GM23338 (cell line): Measurements from ENCODE around the gene AOAH. TPM values are rescaled to one million over a fixed set of nuclear protein-coding genes. Genes with fewer than 3 reads are reported as not detected.

Experiments
- ATAC-seq: fragments of 200-7000 bp; cut with Tn5 transposase; 3 replicates; pipeline ENCODE4 v1.9.1; 2020
- DNase-seq: peaks from one replicate; pipeline ENCODE4 v3.0.0-alpha.2; 2015; ENCODE audit warnings: low spot score
- H2AFZ ChIP-seq: fragments of 200-600 bp; sonication (generic); 2 replicates; pipeline ENCODE4 v1.8.0; 2016; ENCODE audit warnings: antibody characterized with exemption, mild to moderate bottlenecking, moderate library complexity
- H3F3A ChIP-seq: fragments of 200-600 bp; sonication (generic); replicated peaks from 2 replicates; pipeline ENCODE4 v1.8.0; 2017; ENCODE audit warnings: antibody characterized with exemption, mixed run types, low read depth
- H3K27ac ChIP-seq: fragments of 200-600 bp; sonication (generic); 2 replicates; pipeline ENCODE4 v1.6.1; 2016; ENCODE audit warnings: low read depth
- H3K27me3 ChIP-seq: fragments of 200-600 bp; sonication (generic); 2 replicates; pipeline ENCODE4 v1.8.0; 2016; ENCODE audit warnings: mild to moderate bottlenecking, mixed run types, moderate library complexity; ENCODE audit not compliant: insufficient read depth
- H3K36me3 ChIP-seq: fragments of 200-600 bp; sonication (generic); 2 replicates; pipeline ENCODE4 v1.8.0; 2016; ENCODE audit warnings: mild to moderate bottlenecking; ENCODE audit not compliant: insufficient read depth
- H3K4me1 ChIP-seq: fragments of 200-600 bp; sonication (generic); 2 replicates; pipeline ENCODE4 v1.8.0; 2016; ENCODE audit warnings: mild to moderate bottlenecking, moderate library complexity; ENCODE audit not compliant: insufficient read depth
- H3K4me2 ChIP-seq: fragments of 200-600 bp; sonication (generic); 2 replicates; pipeline ENCODE4 v1.7.1; 2017; ENCODE audit warnings: mixed run types
- H3K4me3 ChIP-seq: fragments of 200-600 bp; sonication (generic); 2 replicates; pipeline ENCODE4 v1.6.1; 2016; ENCODE audit warnings: mixed run types
- H3K79me2 ChIP-seq: fragments of 200-600 bp; sonication (generic); replicated peaks from 2 replicates; pipeline ENCODE4 v1.8.0; 2017; ENCODE audit warnings: mild to moderate bottlenecking; ENCODE audit not compliant: insufficient read depth
- H3K9me2 ChIP-seq: fragments of 200-600 bp; sonication (generic); 2 replicates; pipeline ENCODE4 v1.8.0; 2017; ENCODE audit not compliant: insufficient read depth
- H4K20me1 ChIP-seq: fragments of 200-600 bp; sonication (generic); replicated peaks from 2 replicates; pipeline ENCODE4 v1.8.0; 2017; ENCODE audit warnings: mild to moderate bottlenecking; ENCODE audit not compliant: insufficient read depth
- H3K27ac Mint-ChIP-seq: 2 replicates; pipeline ENCODE4 v1.8.0; 2020; ENCODE audit warnings: inconsistent platforms, mild to moderate bottlenecking, moderate library complexity, mixed read lengths
- H3K27me3 Mint-ChIP-seq: 3 replicates; pipeline ENCODE4 v1.8.0; 2022; ENCODE audit warnings: low read depth, mild to moderate bottlenecking, moderate library complexity, mixed read lengths, inconsistent platforms; ENCODE audit not compliant: insufficient read depth, poor library complexity
- H3K36me3 Mint-ChIP-seq: 3 replicates; pipeline ENCODE4 v1.8.0; 2021; ENCODE audit warnings: low read depth, mild to moderate bottlenecking, inconsistent platforms, moderate library complexity, mixed read lengths
- H3K4me1 Mint-ChIP-seq: 3 replicates; pipeline ENCODE4 v1.8.0; 2020; ENCODE audit warnings: mild to moderate bottlenecking, inconsistent platforms, mixed read lengths
- H3K4me3 Mint-ChIP-seq: 3 replicates; pipeline ENCODE4 v1.8.0; 2021; ENCODE audit warnings: moderate library complexity, mild to moderate bottlenecking, inconsistent platforms, mixed read lengths
- H3K9me3 Mint-ChIP-seq: 3 replicates; pipeline ENCODE4 v1.8.0; 2020; ENCODE audit warnings: moderate library complexity, mild to moderate bottlenecking, inconsistent platforms, mixed read lengths
- CREB1 ChIP-seq: fragments of 250-450 bp; sonication (Bioruptor Pico); IDR thresholded peaks from 2 replicates; pipeline ENCODE4 v1.5.0; 2020; ENCODE audit warnings: low read depth, mild to moderate bottlenecking, moderate library complexity
- CTCF ChIP-seq, 2 experiments: fragments of 200-600 bp in 1 of 2; sonication (generic) in 1 of 2; conservative IDR thresholded peaks; 2 replicates each; pipeline versions ENCODE4 v1.5.1 to v1.6.1; 2016 to 2017; ENCODE audit warnings: antibody characterized with exemption in 2 of 2, low read depth in 2 of 2, mild to moderate bottlenecking in 2 of 2, moderate library complexity in 1 of 2
- EZH2 ChIP-seq: fragments of 200-600 bp; sonication (generic); IDR thresholded peaks from one replicate; pipeline ENCODE4 v1.8.0; 2017; ENCODE audit warnings: antibody characterized with exemption, mild to moderate bottlenecking, low read depth; ENCODE audit not compliant: unreplicated experiment
- EZH2phosphoT487 ChIP-seq: fragments of 200-600 bp; sonication (generic); IDR thresholded peaks from one replicate; pipeline ENCODE4 v1.8.1; 2018; ENCODE audit warnings: antibody characterized with exemption; ENCODE audit not compliant: unreplicated experiment
- NANOG ChIP-seq: IDR thresholded peaks from 2 replicates; pipeline ENCODE4 v1.6.1; 2016; ENCODE audit warnings: antibody characterized with exemption, borderline replicate concordance
- POLR2AphosphoS5 ChIP-seq: IDR thresholded peaks from 2 replicates; pipeline ENCODE4 v1.6.1; 2016; ENCODE audit warnings: antibody characterized with exemption, low read depth
- STAT1 ChIP-seq: IDR thresholded peaks from one replicate; pipeline ENCODE4 v1.6.1; 2016; ENCODE audit warnings: antibody characterized with exemption; ENCODE audit not compliant: unreplicated experiment
- ZNF331 ChIP-seq: fragments of 250-450 bp; sonication (Bioruptor Pico); IDR thresholded peaks from 2 replicates; pipeline ENCODE4 v1.5.0; 2020; ENCODE audit warnings: low read depth, mild to moderate bottlenecking, moderate library complexity
- long read RNA-seq: library from polyadenylated mRNA; unstranded; transcript quantifications from one replicate; pipeline ENCODE4 v2.0.0, GENCODE V29; 2020; ENCODE audit not compliant: unreplicated experiment
- polyA plus RNA-seq: library from polyadenylated mRNA; unstranded; fragments of >200 nt; fragmentation: Nextera tagmentation; extraction: Ambion mirVana; gene quantifications from 2 replicates; pipeline ENCODE4 v1.2.1, GENCODE V29; 2016
- total RNA-seq: library from RNA; depleted of rRNA; stranded (reverse); fragments of >200 nt; shearing (Covaris generic); gene quantifications from 2 replicates; pipeline ENCODE4 v1.2.3, GENCODE V29; 2014; rRNA removed
- TF ChIP-seq, protein P1 (sequence below): IDR thresholded peaks from one replicate; pipeline ENCODE4 v1.6.1; 2018; ENCODE audit warnings: antibody characterized with exemption; ENCODE audit not compliant: unreplicated experiment
- TF ChIP-seq, protein P2 (sequence below): fragments of 250-450 bp; sonication (Bioruptor Pico); IDR thresholded peaks from 2 replicates; pipeline ENCODE4 v1.5.0; 2020; ENCODE audit warnings: mild to moderate bottlenecking, moderate library complexity

The AOAH gene
- not detected in 2 replicates for total RNA-seq
- polyA plus RNA-seq, result not detected in 2 replicates
- long read RNA-seq, result 0 reads

DNA sequence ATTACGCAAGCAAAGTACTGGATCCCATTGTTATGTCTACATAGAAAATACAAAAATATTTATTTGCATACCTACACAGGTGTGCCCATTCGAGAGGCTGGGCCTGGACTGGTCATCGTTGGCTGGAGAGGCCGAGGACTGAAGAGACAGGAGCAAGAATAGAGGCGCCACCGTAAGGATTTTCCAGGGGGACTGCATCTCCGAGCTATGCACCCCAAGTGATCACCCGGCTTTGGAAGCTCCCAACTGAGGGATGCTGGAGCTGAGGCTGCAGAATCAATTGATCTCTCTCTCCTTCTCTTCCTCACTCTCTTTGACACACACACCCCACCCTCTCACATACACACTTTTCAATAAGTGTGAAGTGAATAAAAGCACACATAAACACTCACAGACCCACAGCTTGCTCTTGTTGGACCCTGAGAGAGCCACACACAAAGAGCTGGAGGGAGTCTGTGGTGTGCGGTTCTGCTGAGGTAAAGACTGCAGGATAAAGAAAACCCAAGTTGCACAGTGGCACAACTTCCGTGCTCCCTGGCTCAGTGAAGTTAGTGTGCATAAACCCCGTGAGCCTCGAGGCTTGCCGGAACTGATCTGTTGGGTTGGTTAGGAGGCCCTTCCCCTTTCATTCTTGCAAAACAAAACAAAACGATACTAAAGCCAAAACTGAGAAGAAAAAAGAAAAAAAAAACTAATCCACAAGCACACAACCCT, at the start of gene AOAH:
Gene AOAH, minus strand, starts transcription at position 544 of the 714 bp plus-strand sequence. Its CDS starts 346 bp downstream, at position 198.
- Mint-ChIP-seq H3K4me1 (no peaks in the 10 kb centered on the region; the same call in 2 of the 3 replicates), H3K27ac (no peak within 1 kb of the TSS; the same call in 1 of the 2 replicates), H3K4me3 (no peak within 1 kb of the TSS), H3K9me3 (no peaks in the 10 kb centered on the region), H3K27me3 (peaks cover 2% of the 10 kb centered on the region), H3K36me3 (no peaks in the 10 kb centered on the region)
- H3F3A ChIP-seq, result no peaks in the 10 kb centered on the region
- peak within 1 kb of the TSS; percentile 80; the same call in 1 of the 2 replicates for H2AFZ ChIP-seq
- ATAC-seq, result no peak
- H3K4me3 ChIP-seq, result no peak within 1 kb of the TSS
- H3K27ac ChIP-seq, result no peak within 1 kb of the TSS
- no peaks in the 10 kb centered on the region for H3K27me3 ChIP-seq
- peaks cover 9% of the 10 kb centered on the region; the same call in 1 of the 2 replicates for H3K9me2 ChIP-seq
- no peak for TF ChIP-seq EZH2phosphoT487
- TF ChIP-seq CREB1, result no peak
- no peak for TF ChIP-seq CTCF (conservative IDR thresholded peaks at IDR 0.05; ENCODE audit: low read depth in 2 of 2)
- TF ChIP-seq EZH2, result no peak
- TF ChIP-seq, protein P1, sequence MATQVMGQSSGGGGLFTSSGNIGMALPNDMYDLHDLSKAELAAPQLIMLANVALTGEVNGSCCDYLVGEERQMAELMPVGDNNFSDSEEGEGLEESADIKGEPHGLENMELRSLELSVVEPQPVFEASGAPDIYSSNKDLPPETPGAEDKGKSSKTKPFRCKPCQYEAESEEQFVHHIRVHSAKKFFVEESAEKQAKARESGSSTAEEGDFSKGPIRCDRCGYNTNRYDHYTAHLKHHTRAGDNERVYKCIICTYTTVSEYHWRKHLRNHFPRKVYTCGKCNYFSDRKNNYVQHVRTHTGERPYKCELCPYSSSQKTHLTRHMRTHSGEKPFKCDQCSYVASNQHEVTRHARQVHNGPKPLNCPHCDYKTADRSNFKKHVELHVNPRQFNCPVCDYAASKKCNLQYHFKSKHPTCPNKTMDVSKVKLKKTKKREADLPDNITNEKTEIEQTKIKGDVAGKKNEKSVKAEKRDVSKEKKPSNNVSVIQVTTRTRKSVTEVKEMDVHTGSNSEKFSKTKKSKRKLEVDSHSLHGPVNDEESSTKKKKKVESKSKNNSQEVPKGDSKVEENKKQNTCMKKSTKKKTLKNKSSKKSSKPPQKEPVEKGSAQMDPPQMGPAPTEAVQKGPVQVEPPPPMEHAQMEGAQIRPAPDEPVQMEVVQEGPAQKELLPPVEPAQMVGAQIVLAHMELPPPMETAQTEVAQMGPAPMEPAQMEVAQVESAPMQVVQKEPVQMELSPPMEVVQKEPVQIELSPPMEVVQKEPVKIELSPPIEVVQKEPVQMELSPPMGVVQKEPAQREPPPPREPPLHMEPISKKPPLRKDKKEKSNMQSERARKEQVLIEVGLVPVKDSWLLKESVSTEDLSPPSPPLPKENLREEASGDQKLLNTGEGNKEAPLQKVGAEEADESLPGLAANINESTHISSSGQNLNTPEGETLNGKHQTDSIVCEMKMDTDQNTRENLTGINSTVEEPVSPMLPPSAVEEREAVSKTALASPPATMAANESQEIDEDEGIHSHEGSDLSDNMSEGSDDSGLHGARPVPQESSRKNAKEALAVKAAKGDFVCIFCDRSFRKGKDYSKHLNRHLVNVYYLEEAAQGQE, result no peak
- TF ChIP-seq NANOG, result no peak
- TF ChIP-seq POLR2AphosphoS5, result no peak
- no peak for TF ChIP-seq STAT1
- TF ChIP-seq, protein P2, sequence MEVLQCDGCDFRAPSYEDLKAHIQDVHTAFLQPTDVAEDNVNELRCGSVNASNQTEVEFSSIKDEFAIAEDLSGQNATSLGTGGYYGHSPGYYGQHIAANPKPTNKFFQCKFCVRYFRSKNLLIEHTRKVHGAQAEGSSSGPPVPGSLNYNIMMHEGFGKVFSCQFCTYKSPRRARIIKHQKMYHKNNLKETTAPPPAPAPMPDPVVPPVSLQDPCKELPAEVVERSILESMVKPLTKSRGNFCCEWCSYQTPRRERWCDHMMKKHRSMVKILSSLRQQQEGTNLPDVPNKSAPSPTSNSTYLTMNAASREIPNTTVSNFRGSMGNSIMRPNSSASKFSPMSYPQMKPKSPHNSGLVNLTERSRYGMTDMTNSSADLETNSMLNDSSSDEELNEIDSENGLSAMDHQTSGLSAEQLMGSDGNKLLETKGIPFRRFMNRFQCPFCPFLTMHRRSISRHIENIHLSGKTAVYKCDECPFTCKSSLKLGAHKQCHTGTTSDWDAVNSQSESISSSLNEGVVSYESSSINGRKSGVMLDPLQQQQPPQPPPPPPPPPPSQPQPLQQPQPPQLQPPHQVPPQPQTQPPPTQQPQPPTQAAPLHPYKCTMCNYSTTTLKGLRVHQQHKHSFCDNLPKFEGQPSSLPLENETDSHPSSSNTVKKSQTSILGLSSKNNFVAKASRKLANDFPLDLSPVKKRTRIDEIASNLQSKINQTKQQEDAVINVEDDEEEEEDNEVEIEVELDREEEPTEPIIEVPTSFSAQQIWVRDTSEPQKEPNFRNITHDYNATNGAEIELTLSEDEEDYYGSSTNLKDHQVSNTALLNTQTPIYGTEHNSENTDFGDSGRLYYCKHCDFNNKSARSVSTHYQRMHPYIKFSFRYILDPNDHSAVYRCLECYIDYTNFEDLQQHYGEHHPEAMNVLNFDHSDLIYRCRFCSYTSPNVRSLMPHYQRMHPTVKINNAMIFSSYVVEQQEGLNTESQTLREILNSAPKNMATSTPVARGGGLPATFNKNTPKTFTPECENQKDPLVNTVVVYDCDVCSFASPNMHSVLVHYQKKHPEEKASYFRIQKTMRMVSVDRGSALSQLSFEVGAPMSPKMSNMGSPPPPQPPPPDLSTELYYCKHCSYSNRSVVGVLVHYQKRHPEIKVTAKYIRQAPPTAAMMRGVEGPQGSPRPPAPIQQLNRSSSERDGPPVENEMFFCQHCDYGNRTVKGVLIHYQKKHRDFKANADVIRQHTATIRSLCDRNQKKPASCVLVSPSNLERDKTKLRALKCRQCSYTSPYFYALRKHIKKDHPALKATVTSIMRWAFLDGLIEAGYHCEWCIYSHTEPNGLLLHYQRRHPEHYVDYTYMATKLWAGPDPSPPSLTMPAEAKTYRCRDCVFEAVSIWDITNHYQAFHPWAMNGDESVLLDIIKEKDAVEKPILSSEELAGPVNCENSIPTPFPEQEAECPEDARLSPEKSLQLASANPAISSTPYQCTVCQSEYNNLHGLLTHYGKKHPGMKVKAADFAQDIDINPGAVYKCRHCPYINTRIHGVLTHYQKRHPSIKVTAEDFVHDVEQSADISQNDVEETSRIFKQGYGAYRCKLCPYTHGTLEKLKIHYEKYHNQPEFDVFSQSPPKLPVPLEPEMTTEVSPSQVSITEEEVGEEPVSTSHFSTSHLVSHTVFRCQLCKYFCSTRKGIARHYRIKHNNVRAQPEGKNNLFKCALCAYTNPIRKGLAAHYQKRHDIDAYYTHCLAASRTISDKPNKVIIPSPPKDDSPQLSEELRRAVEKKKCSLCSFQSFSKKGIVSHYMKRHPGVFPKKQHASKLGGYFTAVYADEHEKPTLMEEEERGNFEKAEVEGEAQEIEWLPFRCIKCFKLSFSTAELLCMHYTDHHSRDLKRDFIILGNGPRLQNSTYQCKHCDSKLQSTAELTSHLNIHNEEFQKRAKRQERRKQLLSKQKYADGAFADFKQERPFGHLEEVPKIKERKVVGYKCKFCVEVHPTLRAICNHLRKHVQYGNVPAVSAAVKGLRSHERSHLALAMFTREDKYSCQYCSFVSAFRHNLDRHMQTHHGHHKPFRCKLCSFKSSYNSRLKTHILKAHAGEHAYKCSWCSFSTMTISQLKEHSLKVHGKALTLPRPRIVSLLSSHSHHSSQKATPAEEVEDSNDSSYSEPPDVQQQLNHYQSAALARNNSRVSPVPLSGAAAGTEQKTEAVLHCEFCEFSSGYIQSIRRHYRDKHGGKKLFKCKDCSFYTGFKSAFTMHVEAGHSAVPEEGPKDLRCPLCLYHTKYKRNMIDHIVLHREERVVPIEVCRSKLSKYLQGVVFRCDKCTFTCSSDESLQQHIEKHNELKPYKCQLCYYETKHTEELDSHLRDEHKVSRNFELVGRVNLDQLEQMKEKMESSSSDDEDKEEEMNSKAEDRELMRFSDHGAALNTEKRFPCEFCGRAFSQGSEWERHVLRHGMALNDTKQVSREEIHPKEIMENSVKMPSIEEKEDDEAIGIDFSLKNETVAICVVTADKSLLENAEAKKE, result no peak
- no peak for TF ChIP-seq ZNF331 (CRISPR knock-in tag)
- no peak for DNase-seq
- H3K36me3 ChIP-seq, result no peaks in the 10 kb centered on the region
- H3K4me2 ChIP-seq, result no peak within 1 kb of the TSS
- H3K4me1 ChIP-seq, result no peaks in the 10 kb centered on the region
- H3K79me2 ChIP-seq, result no peaks in the 10 kb centered on the region
- H4K20me1 ChIP-seq, result no peaks in the 10 kb centered on the region
